GM12801 (cell line): ENCODE results near the gene RFX8.

Experiments used
- TF ChIP-seq, protein P1 (sequence below): IDR thresholded peaks from one replicate; pipeline ENCODE4 v1.5.1; 2011; ENCODE audit warnings: control low read depth; ENCODE audit not compliant: insufficient read length; ENCODE audit errors: extremely low read depth

The RFX8 gene

DNA sequence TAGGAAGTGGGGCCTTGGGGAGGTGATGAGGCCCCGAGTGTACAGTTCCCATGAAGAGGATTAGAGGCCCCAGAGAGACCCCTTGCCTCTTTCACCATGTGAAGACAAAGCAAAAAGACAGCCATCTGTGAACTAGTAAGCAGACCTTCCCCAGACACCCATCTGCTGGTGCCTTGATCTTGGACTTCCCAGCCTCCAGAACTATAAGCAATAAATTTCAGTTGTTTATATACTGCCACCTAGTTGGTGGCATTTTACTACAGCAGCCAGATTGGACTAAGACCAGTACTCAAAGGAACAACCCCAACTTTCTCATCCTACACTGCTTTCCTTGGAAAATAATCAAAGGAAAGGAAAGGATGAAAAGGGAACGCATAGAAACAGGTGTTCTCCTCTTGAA lies 59.7 kb downstream of the RFX8 start:
- TF ChIP-seq, protein P1, sequence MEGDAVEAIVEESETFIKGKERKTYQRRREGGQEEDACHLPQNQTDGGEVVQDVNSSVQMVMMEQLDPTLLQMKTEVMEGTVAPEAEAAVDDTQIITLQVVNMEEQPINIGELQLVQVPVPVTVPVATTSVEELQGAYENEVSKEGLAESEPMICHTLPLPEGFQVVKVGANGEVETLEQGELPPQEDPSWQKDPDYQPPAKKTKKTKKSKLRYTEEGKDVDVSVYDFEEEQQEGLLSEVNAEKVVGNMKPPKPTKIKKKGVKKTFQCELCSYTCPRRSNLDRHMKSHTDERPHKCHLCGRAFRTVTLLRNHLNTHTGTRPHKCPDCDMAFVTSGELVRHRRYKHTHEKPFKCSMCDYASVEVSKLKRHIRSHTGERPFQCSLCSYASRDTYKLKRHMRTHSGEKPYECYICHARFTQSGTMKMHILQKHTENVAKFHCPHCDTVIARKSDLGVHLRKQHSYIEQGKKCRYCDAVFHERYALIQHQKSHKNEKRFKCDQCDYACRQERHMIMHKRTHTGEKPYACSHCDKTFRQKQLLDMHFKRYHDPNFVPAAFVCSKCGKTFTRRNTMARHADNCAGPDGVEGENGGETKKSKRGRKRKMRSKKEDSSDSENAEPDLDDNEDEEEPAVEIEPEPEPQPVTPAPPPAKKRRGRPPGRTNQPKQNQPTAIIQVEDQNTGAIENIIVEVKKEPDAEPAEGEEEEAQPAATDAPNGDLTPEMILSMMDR = no peak

- TF ChIP-seq, protein P1 = no peak
Observed at GRCh38 chr2:101412092-101412694, 62.7 kb downstream of the RFX8 start.

GRCh38 chr2:101410746-101411145 lies 64.2 kb downstream of the RFX8 start:
- TF ChIP-seq, protein P1 = no peak

DNA sequence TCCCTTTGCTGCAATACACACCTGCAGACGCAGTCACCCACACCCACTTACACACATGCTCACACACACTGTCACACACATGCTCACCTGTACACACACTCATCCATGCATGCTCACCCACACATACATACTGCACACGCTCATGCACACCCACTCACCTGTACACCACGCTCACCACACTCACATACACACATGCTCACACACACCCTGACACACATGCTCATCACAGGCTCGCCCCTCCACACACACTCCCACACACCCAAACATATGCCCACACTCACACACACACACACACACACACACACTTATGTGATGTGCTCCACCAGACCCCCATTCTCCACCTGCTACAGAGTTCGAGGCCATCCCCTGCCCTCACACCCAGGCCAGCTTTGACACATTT lies 64.8 kb downstream of the RFX8 start:
- TF ChIP-seq, protein P1 = no peak

DNA sequence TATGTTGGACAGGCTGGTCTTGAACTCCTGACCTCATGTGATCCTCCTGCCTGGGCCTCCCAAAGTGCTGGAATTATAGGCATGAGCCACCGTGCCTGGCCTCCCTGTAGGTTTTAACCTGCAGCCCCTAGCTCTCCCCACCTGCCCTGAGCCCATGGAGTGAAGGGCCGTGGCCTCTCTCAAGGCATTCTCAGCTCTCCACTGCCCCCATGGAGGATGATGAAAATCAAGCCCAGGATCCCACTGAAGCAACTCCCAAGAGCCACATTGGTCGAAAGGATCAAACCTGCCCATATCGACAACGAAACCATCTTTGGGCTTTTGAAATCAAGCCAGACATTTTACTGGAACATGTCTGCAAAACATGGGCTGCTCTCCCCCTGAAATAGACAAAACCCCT lies 65.2 kb downstream of the RFX8 start:
- TF ChIP-seq, protein P1 = no peak

GRCh38 chr2:101408925-101409324 lies 66.0 kb downstream of the RFX8 start:
- TF ChIP-seq, protein P1 = no peak

DNA sequence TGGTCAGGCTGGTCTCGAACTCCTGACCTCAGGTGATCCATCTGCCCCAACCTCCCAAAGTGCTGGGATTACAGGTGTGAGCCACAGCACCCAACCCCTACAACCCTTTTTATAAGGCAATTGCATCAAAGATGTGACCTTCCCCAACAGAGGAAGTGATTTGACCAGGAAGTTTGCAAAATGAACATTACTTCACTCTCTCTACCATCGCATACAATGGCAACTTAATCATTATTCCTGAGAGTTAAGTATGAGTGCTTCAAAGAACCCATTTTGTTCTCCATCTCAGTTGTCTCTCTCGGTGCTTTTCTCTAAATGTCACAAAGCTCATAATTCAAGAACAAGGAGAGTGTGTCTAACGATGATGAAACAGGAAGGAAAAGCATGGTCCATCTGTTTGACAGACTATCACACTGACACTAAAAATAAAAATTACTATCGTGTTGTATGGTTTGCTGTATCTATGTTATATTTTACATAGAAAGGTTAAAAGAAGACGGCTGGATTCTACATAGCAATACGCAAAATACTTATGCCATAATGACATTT lies 69.5 kb downstream of the RFX8 start:
- TF ChIP-seq, protein P1 = no peak
